Endodermal cell (in vitro differentiated cells): ENCODE results near the gene IQGAP2. TPM values are rescaled to one million over a fixed set of nuclear protein-coding genes. Genes with fewer than 3 reads are reported as not detected.

Experiments
- DNase-seq: peaks from one replicate; pipeline ENCODE4 v3.0.0-alpha.2; 2017
- H3K27ac ChIP-seq: 2 replicates; pipeline ENCODE4 v1.5.1; 2013; ENCODE audit warnings: mild to moderate bottlenecking, low read depth, low read length, moderate library complexity
- H3K27me3 ChIP-seq: 2 replicates; pipeline ENCODE4 v1.6.1; 2013; ENCODE audit warnings: mild to moderate bottlenecking, low read length, moderate library complexity; ENCODE audit not compliant: insufficient read depth, control insufficient read depth, poor library complexity, severe bottlenecking
- H3K36me3 ChIP-seq: 2 replicates; pipeline ENCODE4 v1.7.0; 2013; ENCODE audit warnings: mild to moderate bottlenecking, low read length, moderate library complexity; ENCODE audit not compliant: control insufficient read depth, insufficient read depth
- H3K4me1 ChIP-seq: one replicate; pipeline ENCODE4 v1.7.0; 2013; ENCODE audit warnings: low read length; ENCODE audit not compliant: control insufficient read depth, insufficient read depth
- H3K4me3 ChIP-seq: 2 replicates; pipeline ENCODE4 v1.5.1; 2013; ENCODE audit warnings: mild to moderate bottlenecking, low read length, moderate library complexity
- H3K9ac ChIP-seq: 2 replicates; pipeline ENCODE4 v1.6.1; 2013; ENCODE audit warnings: mild to moderate bottlenecking, low read length, moderate library complexity; ENCODE audit not compliant: poor library complexity, severe bottlenecking; ENCODE audit errors: extremely low read depth
- H3K9me3 ChIP-seq: 2 replicates; pipeline ENCODE4 v1.6.1; 2013; ENCODE audit warnings: mild to moderate bottlenecking, low read length, moderate library complexity; ENCODE audit not compliant: control insufficient read depth
- H3K27ac Mint-ChIP-seq: 2 replicates; pipeline ENCODE4 v1.8.0; 2020; ENCODE audit warnings: mixed read lengths
- H3K27me3 Mint-ChIP-seq: 2 replicates; pipeline ENCODE4 v1.8.0; 2021; ENCODE audit warnings: mild to moderate bottlenecking, mixed read lengths; ENCODE audit not compliant: insufficient read depth
- H3K36me3 Mint-ChIP-seq: 2 replicates; pipeline ENCODE4 v1.8.0; 2020; ENCODE audit warnings: low read depth, mixed read lengths
- H3K4me1 Mint-ChIP-seq: 2 replicates; pipeline ENCODE4 v1.8.0; 2020; ENCODE audit warnings: mixed read lengths
- H3K4me3 Mint-ChIP-seq: 2 replicates; pipeline ENCODE4 v1.8.0; 2020; ENCODE audit warnings: mild to moderate bottlenecking, moderate library complexity, mixed read lengths
- H3K9me3 Mint-ChIP-seq: 2 replicates; pipeline ENCODE4 v1.8.0; 2020; ENCODE audit warnings: mild to moderate bottlenecking, mixed read lengths
- WGBS, 2 experiments: methylation state at CpG; one replicate each; pipeline versions ENCODE4 v1.1.5 to v1.1.7; 2013; ENCODE audit warnings: missing lambda C conversion rate in 2 of 2, mixed read lengths in 1 of 2; ENCODE audit not compliant: insufficient coverage in 1 of 2, insufficient read length in 1 of 2; 5-methylcytosine and 5-hydroxymethylcytosine counted together
- total RNA-seq, 2 donors: library from RNA; stranded (reverse); fragmentation: NEBNext Ultra II Directional in 1 of 2; extraction: Animal tissue kit (Norgen Biotek cat#: 25700) in 1 of 2; gene quantifications; 2 replicates in 1 of 2; 3 replicates in 1 of 2; pipeline ENCODE4 v1.2.1, GENCODE V29; 2021
- TF ChIP-seq, protein P1 (sequence below): fragments of 200-600 bp; sonication (generic); conservative IDR thresholded peaks from 2 replicates; pipeline ENCODE4 v1.5.0; 2021; ENCODE audit warnings: antibody characterized with exemption, mild to moderate bottlenecking

Gene IQGAP2
- total RNA-seq, 2 donors from 2014 or later = 8.3 to 19.4 TPM

DNA sequence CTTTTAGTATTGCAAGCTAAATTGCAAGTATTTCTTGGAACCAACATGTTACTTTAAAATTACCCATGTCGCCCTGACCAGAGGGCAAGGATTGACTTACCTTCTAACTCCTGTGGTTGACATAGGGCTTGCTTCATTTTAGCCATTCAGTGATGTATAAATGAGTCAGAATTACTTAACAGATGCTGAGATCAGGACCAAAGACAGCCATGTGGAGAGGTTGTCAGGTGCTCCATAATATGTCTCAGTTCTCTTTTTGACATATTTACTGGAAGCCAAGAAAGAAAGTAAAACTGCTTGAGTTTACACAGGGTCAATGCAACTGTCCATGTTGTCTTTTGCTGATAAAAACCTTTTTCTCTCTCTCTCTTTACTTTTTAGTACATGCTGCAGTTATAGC lies 186.9 kb downstream of the IQGAP2 start:
- Mint-ChIP-seq H3K4me3 (no peak overlapping the region), H3K4me1 (no peaks in the 10 kb centered on the region), H3K27me3 (peaks cover 11% of the 10 kb centered on the region)

DNA sequence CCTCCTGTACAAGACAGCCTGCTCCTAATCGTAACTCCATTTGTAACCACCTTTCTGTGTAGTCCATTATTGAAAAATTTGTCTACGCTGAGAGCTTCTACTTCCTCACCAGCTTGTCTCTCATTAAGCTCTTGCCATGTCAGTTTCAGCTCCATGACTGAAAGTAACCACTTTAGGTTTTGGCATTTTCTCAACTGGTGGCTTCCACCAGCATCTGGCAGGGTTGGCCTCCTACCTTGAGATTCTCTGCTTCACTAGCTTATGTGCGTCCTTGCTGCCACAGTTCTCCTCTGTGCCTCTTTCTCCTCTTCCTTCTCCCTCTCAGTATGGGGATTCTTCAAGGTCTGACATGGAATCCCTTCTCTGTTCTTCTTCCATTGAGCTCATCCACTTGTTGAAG lies 188.3 kb downstream of the IQGAP2 start:
- H3K9me3 Mint-ChIP-seq = no peaks in the 10 kb centered on the region
- no peak overlapping the region for H3K27ac Mint-ChIP-seq
- peaks cover 12% of the 10 kb centered on the region for H3K27me3 Mint-ChIP-seq
- H3K36me3 Mint-ChIP-seq = no peaks in the 10 kb centered on the region
- DNase-seq = no peak
- no peak overlapping the region for H3K4me3 Mint-ChIP-seq
- Histone ChIP-seq H3K9ac (no peak overlapping the region), H3K27me3 (peaks cover 6% of the 10 kb centered on the region), H3K4me1 (no peaks in the 10 kb centered on the region), H3K27ac (no peak overlapping the region), H3K36me3 (no peaks in the 10 kb centered on the region), H3K9me3 (no peaks in the 10 kb centered on the region), H3K4me3 (no peak overlapping the region)
- H3K4me1 Mint-ChIP-seq = no peaks in the 10 kb centered on the region
- TF ChIP-seq, protein P1, sequence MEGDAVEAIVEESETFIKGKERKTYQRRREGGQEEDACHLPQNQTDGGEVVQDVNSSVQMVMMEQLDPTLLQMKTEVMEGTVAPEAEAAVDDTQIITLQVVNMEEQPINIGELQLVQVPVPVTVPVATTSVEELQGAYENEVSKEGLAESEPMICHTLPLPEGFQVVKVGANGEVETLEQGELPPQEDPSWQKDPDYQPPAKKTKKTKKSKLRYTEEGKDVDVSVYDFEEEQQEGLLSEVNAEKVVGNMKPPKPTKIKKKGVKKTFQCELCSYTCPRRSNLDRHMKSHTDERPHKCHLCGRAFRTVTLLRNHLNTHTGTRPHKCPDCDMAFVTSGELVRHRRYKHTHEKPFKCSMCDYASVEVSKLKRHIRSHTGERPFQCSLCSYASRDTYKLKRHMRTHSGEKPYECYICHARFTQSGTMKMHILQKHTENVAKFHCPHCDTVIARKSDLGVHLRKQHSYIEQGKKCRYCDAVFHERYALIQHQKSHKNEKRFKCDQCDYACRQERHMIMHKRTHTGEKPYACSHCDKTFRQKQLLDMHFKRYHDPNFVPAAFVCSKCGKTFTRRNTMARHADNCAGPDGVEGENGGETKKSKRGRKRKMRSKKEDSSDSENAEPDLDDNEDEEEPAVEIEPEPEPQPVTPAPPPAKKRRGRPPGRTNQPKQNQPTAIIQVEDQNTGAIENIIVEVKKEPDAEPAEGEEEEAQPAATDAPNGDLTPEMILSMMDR = no peak
- 83 to 93% methylated on average over 3 of the region's 3 CpGs for WGBS, 2 experiments

More for the DNA sequence above, 186.9 kb downstream of the IQGAP2 start:
- no peaks in the 10 kb centered on the region for H3K9me3 Mint-ChIP-seq
- no peak for DNase-seq
- H3K36me3 Mint-ChIP-seq = no peaks in the 10 kb centered on the region
- TF ChIP-seq, protein P1 = no peak
- Histone ChIP-seq H3K9me3 (no peaks in the 10 kb centered on the region), H3K4me3 (no peak overlapping the region), H3K36me3 (no peaks in the 10 kb centered on the region), H3K4me1 (no peaks in the 10 kb centered on the region), H3K27ac (no peak overlapping the region), H3K27me3 (no peaks in the 10 kb centered on the region), H3K9ac (no peak overlapping the region)
- 100% methylated on average over 1 of the region's 1 CpG for WGBS, 2 experiments
- H3K27ac Mint-ChIP-seq = no peak overlapping the region

DNA sequence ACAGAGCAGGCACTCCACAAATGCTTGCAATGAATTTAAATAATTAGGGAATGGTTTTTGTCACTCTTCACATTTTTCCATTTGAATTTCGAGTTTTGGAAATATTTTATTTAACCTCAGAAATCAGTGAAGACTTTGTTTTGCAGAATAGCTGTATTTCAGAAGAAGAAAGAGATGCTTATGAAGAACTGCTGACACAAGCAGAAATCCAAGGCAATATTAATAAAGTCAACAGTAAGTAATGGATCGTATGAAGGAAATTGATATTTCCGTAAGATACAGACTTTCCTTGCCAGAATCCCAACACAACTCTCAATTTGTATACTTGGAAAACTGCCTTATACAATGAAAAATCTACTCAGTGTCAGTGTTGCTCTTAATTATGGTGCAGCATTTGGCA lies 189.6 kb downstream of the IQGAP2 start:
- WGBS, 2 experiments = 76 to 80% methylated on average over 2 to 3 of the region's 3 CpGs
- DNase-seq = no peak
- no peaks in the 10 kb centered on the region for H3K36me3 Mint-ChIP-seq

More for the DNA sequence above, 189.6 kb downstream of the IQGAP2 start:
- no peaks in the 10 kb centered on the region for H3K9me3 ChIP-seq
- H3K9me3 Mint-ChIP-seq = no peaks in the 10 kb centered on the region
- no peaks in the 10 kb centered on the region for H3K4me1 Mint-ChIP-seq
- TF ChIP-seq, protein P1 = no peak
- H3K36me3 ChIP-seq = no peaks in the 10 kb centered on the region
- no peak overlapping the region for H3K4me3 Mint-ChIP-seq
- no peak overlapping the region for H3K27ac ChIP-seq
- no peak overlapping the region for H3K4me3 ChIP-seq
- H3K27ac Mint-ChIP-seq = no peak overlapping the region
- H3K27me3 Mint-ChIP-seq = peaks cover 17% of the 10 kb centered on the region
- H3K27me3 ChIP-seq = peaks cover 6% of the 10 kb centered on the region
- no peaks in the 10 kb centered on the region for H3K4me1 ChIP-seq
- H3K9ac ChIP-seq = no peak overlapping the region
